Aorta (tissue), 5 donors: Measurements from ENCODE around the gene IFI27. TPM values are rescaled to one million over a fixed set of nuclear protein-coding genes. Genes with fewer than 3 reads are reported as not detected.
A peak's percentile ranks its signal among the peaks of the same experiment; 100 is the strongest.

Experiments used
- ATAC-seq: fragments of 200-7000 bp; cut with Tn5 transposase; one replicate; pipeline ENCODE4 v1.9.1; 2022; ENCODE audit warnings: moderate library complexity; ENCODE audit not compliant: low FRiP score
- DNase-seq, 2 donors: peaks; one replicate each; pipeline ENCODE4 v3.0.0-alpha.2; 2020
- H3K27ac ChIP-seq, 2 donors: one replicate each; pipeline ENCODE4 v1.5.1; 2013; ENCODE audit warnings: low read length in 2 of 2, mild to moderate bottlenecking in 2 of 2, moderate library complexity in 2 of 2, control low read depth in 1 of 2, inconsistent platforms in 1 of 2, low read depth in 1 of 2
- H3K27me3 ChIP-seq, 2 donors: one replicate each; pipeline ENCODE4 v1.6.1; 2013; ENCODE audit warnings: control low read depth in 1 of 2, low read length in 1 of 2, mild to moderate bottlenecking in 1 of 2, moderate library complexity in 1 of 2; ENCODE audit not compliant: insufficient read depth in 2 of 2, control insufficient read depth in 1 of 2
- H3K36me3 ChIP-seq, 2 donors: one replicate each; pipeline ENCODE4 v1.6.1; 2013; ENCODE audit warnings: control low read depth in 1 of 2, low read length in 1 of 2, mild to moderate bottlenecking in 1 of 2; ENCODE audit not compliant: insufficient read depth in 2 of 2, control insufficient read depth in 1 of 2
- H3K4me1 ChIP-seq, 2 donors: one replicate each; pipeline ENCODE4 v1.6.1; 2013; ENCODE audit warnings: low read length in 2 of 2, control low read depth in 1 of 2, mild to moderate bottlenecking in 1 of 2, moderate library complexity in 1 of 2; ENCODE audit not compliant: insufficient read depth in 2 of 2, control insufficient read depth in 1 of 2
- H3K4me3 ChIP-seq, 2 donors: one replicate each; pipeline ENCODE4 v1.5.1; 2013; ENCODE audit warnings: low read length in 2 of 2, control low read depth in 1 of 2, mild to moderate bottlenecking in 1 of 2
- H3K9me3 ChIP-seq: one replicate; pipeline ENCODE4 v1.6.1; 2013; ENCODE audit warnings: mild to moderate bottlenecking, low read length; ENCODE audit not compliant: control insufficient read depth
- WGBS, 2 donors: extraction: QIAGEN DNeasy Blood & Tissue Kit; methylation state at CpG; one replicate each; pipeline ENCODE4 v1.1.7; 2013; 5-methylcytosine and 5-hydroxymethylcytosine counted together
- intact Hi-C, 2 donors: fragments of 100-400 bp; cut with DNase I; formaldehyde crosslinking; loops; one replicate each; pipeline versions ENCODE4 v1.14.2 to v1.15.0; 2022
- polyA plus RNA-seq, 2 donors: library from polyadenylated mRNA; stranded (reverse); fragments of 200-250 nt; gene quantifications; one replicate each; pipeline ENCODE4 v1.2.3, GENCODE V29; 2013
- total RNA-seq, 2 donors: library from RNA; stranded (reverse); fragmentation: NEBNext Ultra II Directional; extraction: Animal tissue kit (Norgen Biotek cat#: 25700); gene quantifications; one replicate each; pipeline ENCODE4 v1.2.1, GENCODE V29; 2021
- donor health status: healthy with polysubstance abuse.
- donor health status: Bipolar disorder and iron deficiency.
- donor health status: DM: no; HTN: no; CAD: no.
- donor health status: DM: no; HTN: no; CAD: no.
- donor health status: DM: yes; HTN: yes; CAD: no.

Gene IFI27
- total and polyA plus RNA-seq, 4 donors, result 42.4 to 222 (median 106) TPM

DNA sequence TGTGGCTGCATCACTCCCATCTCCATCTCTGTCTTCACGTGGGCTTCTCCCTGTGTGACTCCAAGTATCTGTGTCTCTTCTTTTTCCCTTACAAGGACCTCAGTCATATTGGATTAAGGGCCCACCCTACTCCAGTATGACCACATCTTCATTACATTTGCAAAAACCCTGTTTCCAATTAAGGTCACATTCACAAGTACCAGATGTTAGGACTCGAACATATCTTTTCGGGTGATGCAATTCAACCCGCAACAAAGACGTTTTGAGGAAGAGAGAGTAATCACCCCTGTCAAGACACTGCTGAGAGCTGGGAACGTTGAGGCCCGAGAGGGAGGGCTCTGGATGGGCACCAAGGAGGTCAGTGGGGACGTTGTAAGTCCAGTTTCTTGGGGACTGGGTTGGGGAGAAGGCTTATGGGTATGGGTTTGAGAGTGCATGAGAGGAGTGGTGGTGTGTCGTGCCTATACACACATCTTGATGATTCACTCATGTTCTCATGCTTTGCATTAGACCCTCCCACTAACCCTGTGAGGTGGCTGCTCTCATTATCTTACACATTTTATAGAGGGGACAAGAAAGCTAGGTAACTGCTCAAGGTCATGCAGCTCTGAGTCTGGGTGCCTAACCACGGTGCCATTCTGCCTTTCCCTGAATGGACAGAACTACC is 12.1 kb upstream of the IFI27 start:
- H3K36me3 ChIP-seq, result no peaks in the 10 kb centered on the region
- WGBS, 2 donors, result 74 to 81% methylated on average over 10 of the region's 10 CpGs
- no peaks in the 10 kb centered on the region for H3K27me3 ChIP-seq
- no peaks in the 10 kb centered on the region for H3K4me1 ChIP-seq
- H3K27ac ChIP-seq, result no peak overlapping the region
- no peaks in the 10 kb centered on the region for H3K9me3 ChIP-seq
- no peak for DNase-seq
- intact Hi-C loops, result no loop called here
- H3K4me3 ChIP-seq, result no peak overlapping the region
- ATAC-seq, result no peak

- Histone ChIP-seq H3K27me3 (no peaks in the 10 kb centered on the region), H3K9me3 (no peaks in the 10 kb centered on the region), H3K4me1 (no peaks in the 10 kb centered on the region), H3K36me3 (no peaks in the 10 kb centered on the region), H3K27ac (no peak overlapping the region), H3K4me3 (no peak overlapping the region)
- 81 to 94% methylated on average over 6 of the region's 6 CpGs for WGBS, 2 donors
- no peak for ATAC-seq
- no peak for DNase-seq
- intact Hi-C loops, result no loop called here
Observed at GRCh38 chr14:94099006-94099405, 11.5 kb upstream of the IFI27 start.

- DNase-seq (no peak), ATAC-seq (peak; percentile 44)
- Histone ChIP-seq H3K4me1 (no peaks in the 10 kb centered on the region), H3K27me3 (no peaks in the 10 kb centered on the region), H3K9me3 (no peaks in the 10 kb centered on the region), H3K36me3 (no peaks in the 10 kb centered on the region), H3K4me3 (no peak overlapping the region), H3K27ac (no peak overlapping the region)
- WGBS, 2 donors, result 67 to 77% methylated on average over 4 of the region's 4 CpGs
- intact Hi-C loops, result no loop called here
Observed at GRCh38 chr14:94100847-94101246, 9.7 kb upstream of the IFI27 start.

- intact Hi-C loops, result no loop called here
- DNase-seq (no peak), ATAC-seq (peak; percentile 55)
- Histone ChIP-seq H3K4me1 (no peaks in the 10 kb centered on the region), H3K36me3 (no peaks in the 10 kb centered on the region), H3K9me3 (no peaks in the 10 kb centered on the region), H3K27me3 (no peaks in the 10 kb centered on the region), H3K4me3 (no peak overlapping the region), H3K27ac (no peak overlapping the region)
- WGBS, 2 donors, result 90 to 93% methylated on average over 10 of the region's 10 CpGs
Observed at GRCh38 chr14:94101748-94102147, 8.8 kb upstream of the IFI27 start.

DNA sequence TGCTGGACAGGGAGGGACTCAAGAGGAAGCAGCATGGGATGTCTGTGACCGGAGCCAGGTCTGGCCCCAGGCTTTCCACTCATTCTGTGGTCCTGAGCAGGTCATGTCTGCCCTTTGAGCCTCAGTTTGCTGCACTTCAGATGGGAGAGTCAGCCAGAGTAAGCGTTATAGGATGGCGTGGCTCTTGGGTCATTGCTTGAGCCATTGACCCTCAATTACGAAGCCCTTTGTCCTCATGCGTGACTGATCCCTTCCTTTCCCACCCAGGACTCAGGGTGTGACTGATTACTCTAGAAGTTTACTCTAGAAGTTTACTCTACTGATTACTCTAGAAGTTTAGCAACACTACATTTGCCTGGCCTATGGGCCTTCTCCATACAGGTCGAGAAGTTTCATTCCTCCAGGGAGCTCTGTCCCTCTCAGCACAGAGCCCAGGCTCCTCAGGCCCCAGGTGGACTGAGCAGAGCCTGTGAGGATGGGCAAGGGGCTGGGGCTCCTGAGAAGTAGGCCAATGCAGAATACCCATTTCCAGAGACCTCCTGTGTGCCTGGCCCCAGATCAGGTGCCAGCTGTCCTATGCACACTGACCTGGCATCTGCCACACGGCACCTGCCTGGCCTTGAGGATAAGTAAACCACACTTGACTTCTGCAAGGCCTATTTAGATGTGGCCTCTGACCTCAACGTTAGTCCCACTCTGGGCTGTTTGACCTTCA is 7.6 kb upstream of the IFI27 start:
- H3K4me3 ChIP-seq, result no peak overlapping the region
- no peaks in the 10 kb centered on the region for H3K9me3 ChIP-seq
- ATAC-seq (peak; percentile 31), DNase-seq (no peak)
- no peak overlapping the region for H3K27ac ChIP-seq
- H3K4me1 ChIP-seq, result no peaks in the 10 kb centered on the region
- WGBS, 2 donors, result 88 to 89% methylated on average over 8 of the region's 8 CpGs
- intact Hi-C loops, result no loop called here
- no peaks in the 10 kb centered on the region for H3K27me3 ChIP-seq
- H3K36me3 ChIP-seq, result no peaks in the 10 kb centered on the region

GRCh38 chr14:94103554-94104150 is 6.9 kb upstream of the IFI27 start:
- Histone ChIP-seq H3K27ac (no peak overlapping the region), H3K4me1 (no peaks in the 10 kb centered on the region), H3K36me3 (no peaks in the 10 kb centered on the region), H3K9me3 (no peaks in the 10 kb centered on the region), H3K27me3 (no peaks in the 10 kb centered on the region), H3K4me3 (no peak overlapping the region)
- DNase-seq, result no peak
- intact Hi-C loops, result no loop called here
- ATAC-seq, result no peak
- WGBS, 2 donors, result 38 to 42% methylated on average over 7 of the region's 7 CpGs

DNA sequence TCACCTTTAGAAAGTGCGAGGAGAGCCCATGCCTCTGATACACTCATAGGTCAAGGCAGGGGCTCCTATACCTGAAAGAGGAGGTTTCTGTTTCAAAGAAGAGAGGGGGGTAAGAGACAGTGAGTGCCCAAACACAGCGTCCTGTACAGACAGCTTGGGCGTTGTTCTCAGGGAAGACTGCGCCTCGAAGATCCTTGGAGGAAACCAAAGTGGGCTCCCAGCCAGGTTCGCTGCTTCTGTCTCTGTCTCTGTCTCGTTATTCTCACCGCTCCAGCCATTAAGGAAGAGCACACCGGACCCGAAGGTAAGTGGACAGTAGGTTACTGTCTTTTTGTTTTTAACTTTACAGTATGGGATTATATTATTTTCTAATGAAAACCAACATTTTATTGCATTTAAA is 5.8 kb upstream of the IFI27 start:
- no peaks in the 10 kb centered on the region for H3K36me3 ChIP-seq
- 90 to 95% methylated on average over 10 of the region's 10 CpGs for WGBS, 2 donors
- H3K4me1 ChIP-seq, result no peaks in the 10 kb centered on the region
- no peak overlapping the region for H3K27ac ChIP-seq
- no peaks in the 10 kb centered on the region for H3K9me3 ChIP-seq
- intact Hi-C loops, result no loop called here
- no peak for ATAC-seq
- no peaks in the 10 kb centered on the region for H3K27me3 ChIP-seq
- DNase-seq, result no peak
- H3K4me3 ChIP-seq, result no peak overlapping the region

DNA sequence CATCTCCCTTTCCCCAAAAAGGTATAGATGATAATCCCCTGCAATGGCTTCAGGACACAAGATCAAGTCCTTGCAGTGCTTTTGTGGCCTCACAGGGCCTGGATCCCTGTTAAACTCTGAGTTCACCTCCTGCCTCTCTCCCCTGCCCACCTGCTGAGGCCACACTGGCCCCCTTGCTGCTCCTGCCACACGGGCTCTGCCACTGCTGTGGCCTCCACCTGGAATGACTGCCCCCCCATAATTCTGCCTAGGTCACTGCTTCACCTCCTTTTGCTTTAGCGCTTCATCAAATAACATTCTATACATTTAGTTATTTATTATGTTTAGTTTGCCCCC is 653 bp upstream of the IFI27 start:
- Histone ChIP-seq H3K36me3 (no peaks in the 10 kb centered on the region), H3K4me1 (no peaks in the 10 kb centered on the region), H3K9me3 (no peaks in the 10 kb centered on the region), H3K27ac (no peak overlapping the region), H3K27me3 (no peaks in the 10 kb centered on the region), H3K4me3 (no peak overlapping the region)
- no peak for ATAC-seq
- intact Hi-C loops, result no loop called here
- no peak for DNase-seq
- WGBS, 2 donors, result 95 to 98% methylated on average over 2 of the region's 2 CpGs
